Measurements from ENCODE around the gene PPP4R3B. TPM values are rescaled to one million over a fixed set of nuclear protein-coding genes. Genes with fewer than 3 reads are reported as not detected.

The PPP4R3B gene
- total RNA-seq, 6 experiments from 2014 or later = 34.3 to 62.4 (median 37.8) TPM

DNA sequence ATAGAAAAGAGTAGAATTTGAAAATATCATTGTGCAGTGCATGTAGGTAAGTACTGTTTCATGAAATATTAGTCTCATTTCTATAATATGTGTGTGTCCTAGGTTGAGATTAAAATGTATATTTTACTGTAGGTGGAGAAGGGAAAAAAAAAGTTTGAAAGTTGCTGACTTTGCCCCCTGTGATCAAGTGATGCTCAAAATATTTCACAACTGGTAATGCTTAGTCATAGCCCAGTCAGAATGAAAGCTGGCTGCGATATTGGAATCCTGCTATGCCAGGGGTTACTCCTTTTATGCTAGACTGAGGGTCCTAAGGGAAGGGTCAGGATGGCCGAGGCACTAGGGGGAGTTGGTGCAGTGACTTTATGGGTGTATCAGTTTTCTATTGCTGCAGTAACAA, 117.4 kb downstream of the PPP4R3B start:
- 57% methylated on average over 2 of the region's 2 CpGs for WGBS (ENCODE audit: insufficient coverage, low coverage, low lambda C conversion rate, missing lambda C conversion rate)
- ATAC-seq (peak in 1 of 4 donors; percentile 63), DNase-seq (no peak)
- H3K9me3 ChIP-seq = no peaks in the 10 kb centered on the region
- H3K27ac ChIP-seq = no peak overlapping the region
- no peaks in the 10 kb centered on the region for H3K27me3 ChIP-seq
- TF ChIP-seq CTCF (IDR thresholded peaks at IDR 0.05) (no peak), POLR2A (IDR thresholded peaks at IDR 0.05) (no peak)
- H3K4me3 ChIP-seq = no peak overlapping the region
- H3K4me1 ChIP-seq = no peaks in the 10 kb centered on the region
- intact Hi-C loops (cut with DNase I) = no loop called here
- no peaks in the 10 kb centered on the region for H3K36me3 ChIP-seq

- Histone ChIP-seq H3K4me1 (no peaks in the 10 kb centered on the region), H3K36me3 (no peaks in the 10 kb centered on the region), H3K9me3 (no peaks in the 10 kb centered on the region), H3K27ac (no peak overlapping the region), H3K4me3 (no peak overlapping the region), H3K27me3 (no peaks in the 10 kb centered on the region)
- WGBS (ENCODE audit: insufficient coverage, low coverage, low lambda C conversion rate, missing lambda C conversion rate) = 87% methylated on average over 6 of the region's 6 CpGs
- no peak for DNase-seq
- ATAC-seq = no peak
- intact Hi-C loops (cut with DNase I) = no loop called here
- TF ChIP-seq POLR2A (IDR thresholded peaks at IDR 0.05) = no peak
- TF ChIP-seq CTCF (IDR thresholded peaks at IDR 0.05) = no peak
Observed at GRCh38 chr2:55498582-55498981, 118.8 kb downstream of the PPP4R3B start.

Small RNA genes within 50 kb of the gene (small RNA-seq; reads per million reads assigned to genes)
- gene RF00586 (0 reads per million in 2 experiments), gene RNU6-634P (0 reads per million in 2 experiments)

Other genes starting within 250 kb of the PPP4R3B start
- gene CCDC88A, start 197.8 kb downstream of the PPP4R3B start, total RNA-seq = 10 to 100 TPM; 11.5 to 26.1 (median 18.5) TPM
- gene CFAP36, start 97.9 kb downstream of the PPP4R3B start, total RNA-seq = 1 to 10 TPM; 5.3 to 6.7 (median 5.9) TPM
- gene PNPT1, start 76.2 kb upstream of the PPP4R3B start, total RNA-seq = 10 to 100 TPM; 11.0 to 14.4 (median 13.0) TPM

Data from right lobe of liver (tissue), 6 donors.